Fibroblast of lung (primary cell): ENCODE data around the gene CD8B2.
"Not testable (repeated sequence)": the region's sequence is repeated elsewhere in the genome, so short reads cannot be mapped to it uniquely, and the experiment has no call there.

ENCODE experiments used
- CTCF ChIP-seq, 2 donors: IDR thresholded peaks in 1 of 2; conservative IDR thresholded peaks in 1 of 2; 1 replicate in 1 of 2; 2 replicates in 1 of 2; pipeline ENCODE4 v1.5.1; 2011 to 2012; ENCODE audit warnings: low read length in 2 of 2, control low read depth in 1 of 2, inconsistent platforms in 1 of 2, low read depth in 1 of 2, mild to moderate bottlenecking in 1 of 2
- EZH2 ChIP-seq: IDR thresholded peaks from 2 replicates; pipeline ENCODE4 v1.5.1; 2012; ENCODE audit warnings: low read length, control low read depth, mild to moderate bottlenecking; ENCODE audit errors: missing control alignments

- TF ChIP-seq CTCF (conservative IDR thresholded peaks at IDR 0.05 in 1 of 2, IDR thresholded peaks at IDR 0.05 in 1 of 2; ENCODE audit: low read depth in 1 of 2, low read length in 2 of 2); EZH2: not testable (repeated sequence)
Measured at GRCh38 chr2:106508660-106509373, 21.7 kb downstream of the CD8B2 start.
